Measurements from ENCODE around the gene HASPIN.

DNA sequence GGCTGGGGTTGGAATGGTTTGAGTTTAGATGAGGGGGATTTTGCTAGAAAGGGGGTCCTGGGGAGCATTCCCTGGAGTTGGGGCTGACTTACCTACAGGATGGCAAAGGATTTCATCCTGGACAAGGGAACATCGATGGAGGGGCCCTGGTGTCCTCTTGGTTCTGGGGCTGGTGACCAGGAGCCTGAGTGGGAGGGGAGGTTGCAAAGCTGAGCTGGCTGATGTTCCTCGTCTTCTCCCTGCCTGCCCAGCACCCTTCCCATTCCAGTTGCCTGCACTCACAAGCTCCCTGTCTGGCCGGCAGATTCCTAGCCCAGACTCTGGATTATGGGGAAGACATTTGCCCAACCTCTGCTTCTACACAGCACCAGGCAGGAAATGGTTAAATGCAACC is 40.1 kb downstream of the HASPIN start:
- TF ChIP-seq CTCF (IDR thresholded peaks at IDR 0.05) (no peak), POLR2A (IDR thresholded peaks at IDR 0.05) (no peak), POLR2AphosphoS5 (IDR thresholded peaks at IDR 0.05) (no peak), EP300 (IDR thresholded peaks at IDR 0.05) (no peak)

Data from gastroesophageal sphincter (tissue), 3 donors.